Activated CD8-positive, alpha-beta memory T cell treated with anti-CD3 and anti-CD28 coated beads for 4 hours (primary cell): Measurements from ENCODE around the gene MTG1.

Experiments
- DNase-seq, 2 donors: peaks; one replicate each; pipeline ENCODE4 v3.0.0-alpha.2; 2020; ENCODE audit warnings: low read depth in 2 of 2

Gene MTG1

GRCh38 chr10:133451346-133451745 lies 57.4 kb downstream of the MTG1 start:
- no peak for DNase-seq

DNA sequence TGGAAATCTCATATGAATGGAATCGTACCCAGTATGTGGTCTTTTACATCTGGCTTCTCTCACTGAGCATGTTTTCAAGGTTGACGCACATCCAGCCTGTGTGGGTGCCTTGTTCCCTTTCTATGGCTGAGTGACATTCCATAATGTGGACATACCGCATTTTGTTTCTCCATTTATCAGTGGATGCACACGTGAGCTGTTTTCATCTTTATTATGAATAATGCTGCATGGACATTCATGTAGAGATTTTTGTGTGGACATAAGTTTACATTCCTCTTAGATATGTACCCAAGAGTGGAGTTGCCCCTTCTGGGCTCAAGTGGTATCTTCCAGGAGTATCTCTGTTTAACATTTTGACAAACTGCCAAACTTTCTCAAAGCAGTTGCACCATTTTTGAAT lies 58.5 kb downstream of the MTG1 start:
- no peak for DNase-seq

DNA sequence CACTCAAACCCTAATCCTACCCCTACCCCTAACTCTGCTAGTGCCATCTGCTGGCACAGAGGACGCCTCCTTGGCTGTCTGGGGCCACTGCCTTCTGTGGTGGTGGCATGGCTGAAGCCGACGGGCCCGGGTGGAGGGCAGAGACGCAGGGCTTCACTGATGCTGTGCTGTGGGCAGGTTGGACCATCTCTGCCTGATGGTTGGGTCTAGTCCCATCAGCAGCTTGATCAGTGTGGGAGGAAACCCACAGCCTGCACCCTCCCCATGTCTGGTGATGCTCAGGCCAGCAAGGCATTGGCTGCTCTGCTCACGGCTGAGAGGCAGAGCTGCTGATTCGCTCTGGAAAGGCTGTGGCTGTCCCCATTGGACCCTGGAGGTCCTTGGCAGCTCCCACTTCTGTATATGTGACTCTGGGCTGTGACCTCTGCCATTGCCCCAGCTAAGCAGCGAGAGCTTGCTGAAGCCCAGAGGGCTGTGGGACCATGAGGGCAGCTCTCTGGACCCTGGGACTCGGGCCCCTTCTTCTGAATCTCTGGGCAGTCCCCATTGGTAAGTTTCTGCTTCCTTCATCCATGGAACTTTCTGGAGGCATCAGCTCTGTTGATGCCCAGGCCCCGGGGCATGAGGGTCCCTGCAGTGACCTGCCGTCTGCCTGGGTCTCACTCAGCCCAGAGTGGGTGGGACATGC lies 59.7 kb downstream of the MTG1 start, which contains the start of gene SCART1:
TSS of gene SCART1 (plus strand) at position 430 of the 688 bp plus-strand sequence. CDS start at position 483, 53 bp downstream.
- no peak for DNase-seq

GRCh38 chr10:133454204-133454893 lies 60.4 kb downstream of the MTG1 start:
- no peak for DNase-seq

GRCh38 chr10:133455196-133455595 lies 61.2 kb downstream of the MTG1 start:
- DNase-seq: no peak

GRCh38 chr10:133455611-133456031 lies 61.7 kb downstream of the MTG1 start:
- DNase-seq: no peak

GRCh38 chr10:133456041-133456951 lies 62.3 kb downstream of the MTG1 start:
- DNase-seq: no peak

DNA sequence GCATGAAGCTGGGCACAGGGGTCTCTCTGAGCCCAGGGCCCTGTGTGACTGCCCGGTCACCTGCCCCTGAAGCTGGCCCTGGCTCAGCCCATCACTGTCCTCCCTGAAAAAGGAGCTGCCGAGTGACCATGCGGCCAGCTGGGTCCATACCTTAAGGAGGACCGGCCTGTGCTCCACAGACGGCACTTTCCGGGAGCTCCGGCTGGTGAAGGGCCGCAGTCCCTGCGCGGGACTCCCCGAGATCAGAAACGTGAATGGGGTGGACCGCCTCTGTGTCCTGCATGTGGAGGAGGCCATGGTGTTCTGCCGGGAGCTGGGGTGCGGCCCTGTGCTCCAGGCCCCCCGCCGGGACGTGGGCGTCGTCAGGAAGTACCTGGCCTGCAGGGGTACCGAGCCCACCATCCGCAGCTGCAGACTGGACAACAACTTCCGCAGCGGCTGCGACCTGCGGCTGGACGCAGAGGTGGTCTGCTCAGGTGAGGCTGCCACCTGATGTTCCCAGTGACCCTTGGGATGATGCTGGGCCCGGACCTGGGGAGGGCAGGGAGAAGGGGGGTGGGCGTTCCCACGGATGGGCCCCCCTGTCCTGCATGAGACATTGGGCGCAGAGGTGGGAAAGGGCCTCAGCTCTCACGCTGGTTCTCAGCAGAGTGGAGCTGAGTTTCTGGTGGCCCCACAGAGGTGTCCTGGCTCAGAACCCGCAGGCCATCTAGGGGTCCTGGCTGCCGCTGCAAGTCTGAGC lies 63.3 kb downstream of the MTG1 start:
- DNase-seq: no peak

DNA sequence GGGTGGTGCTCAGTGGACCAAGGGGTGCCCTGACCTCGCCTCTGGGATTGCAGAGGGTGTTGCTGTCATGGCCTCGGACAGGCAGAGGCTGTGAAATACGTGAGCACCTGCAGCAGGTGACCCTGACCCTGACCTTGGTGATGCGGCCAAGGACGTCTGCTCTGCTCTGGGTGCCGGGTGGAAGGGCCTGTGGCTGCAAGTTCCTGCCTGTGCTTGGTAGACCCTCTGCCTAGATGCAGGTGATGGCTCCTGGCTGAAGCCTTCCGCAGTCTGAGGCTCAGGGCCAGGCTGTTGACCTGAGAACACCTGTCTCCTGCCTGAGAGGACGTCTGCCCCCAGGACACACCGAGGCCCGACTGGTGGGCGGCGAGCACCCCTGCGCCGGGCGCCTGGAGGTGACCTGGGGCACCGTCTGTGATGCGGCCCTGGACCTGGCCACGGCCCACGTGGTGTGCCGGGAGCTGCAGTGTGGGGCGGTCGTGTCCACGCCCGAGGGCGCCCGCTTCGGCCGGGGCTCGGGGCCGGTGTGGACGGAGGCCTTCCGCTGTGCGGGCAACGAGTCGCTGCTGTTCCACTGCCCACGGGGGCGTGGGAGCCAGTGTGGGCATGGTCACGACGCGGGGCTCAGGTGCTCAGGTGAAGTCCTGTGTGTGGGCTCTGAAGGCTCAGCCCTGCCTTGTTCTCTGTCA lies 64.2 kb downstream of the MTG1 start:
- no peak for DNase-seq

DNA sequence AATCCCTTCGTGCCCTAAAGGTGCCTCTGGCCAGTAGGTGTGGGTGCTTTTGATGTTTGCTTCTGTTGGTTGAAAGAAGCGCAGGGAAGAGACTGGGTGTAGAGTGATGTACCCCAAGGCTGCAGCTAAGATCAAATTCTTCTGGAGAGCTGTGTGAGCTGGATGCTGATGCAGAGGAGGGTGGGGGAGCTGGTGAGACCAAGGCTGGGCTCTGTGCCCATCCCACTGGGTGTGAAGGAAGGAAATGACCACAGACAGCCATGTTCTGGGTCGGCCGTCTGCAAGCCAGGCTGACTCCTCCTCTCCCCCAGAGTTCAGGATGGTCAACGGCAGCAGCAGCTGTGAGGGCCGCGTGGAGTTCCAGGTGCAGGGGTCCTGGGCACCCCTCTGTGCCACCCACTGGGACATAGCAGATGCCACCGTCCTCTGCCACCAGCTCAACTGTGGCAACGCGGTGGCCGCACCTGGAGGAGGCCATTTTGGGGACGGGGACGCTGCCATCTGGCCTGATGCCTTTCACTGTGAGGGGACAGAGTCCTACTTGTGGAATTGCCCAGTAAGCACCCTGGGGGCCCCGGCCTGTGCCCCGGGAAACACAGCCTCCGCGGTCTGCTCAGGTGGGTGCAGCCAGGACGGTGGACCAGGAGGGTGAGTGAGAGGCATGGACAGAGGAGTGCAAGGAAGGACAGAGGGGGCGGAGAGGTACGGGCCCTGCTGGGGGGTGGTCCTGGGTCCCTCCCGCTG lies 64.9 kb downstream of the MTG1 start:
- DNase-seq: no peak

DNA sequence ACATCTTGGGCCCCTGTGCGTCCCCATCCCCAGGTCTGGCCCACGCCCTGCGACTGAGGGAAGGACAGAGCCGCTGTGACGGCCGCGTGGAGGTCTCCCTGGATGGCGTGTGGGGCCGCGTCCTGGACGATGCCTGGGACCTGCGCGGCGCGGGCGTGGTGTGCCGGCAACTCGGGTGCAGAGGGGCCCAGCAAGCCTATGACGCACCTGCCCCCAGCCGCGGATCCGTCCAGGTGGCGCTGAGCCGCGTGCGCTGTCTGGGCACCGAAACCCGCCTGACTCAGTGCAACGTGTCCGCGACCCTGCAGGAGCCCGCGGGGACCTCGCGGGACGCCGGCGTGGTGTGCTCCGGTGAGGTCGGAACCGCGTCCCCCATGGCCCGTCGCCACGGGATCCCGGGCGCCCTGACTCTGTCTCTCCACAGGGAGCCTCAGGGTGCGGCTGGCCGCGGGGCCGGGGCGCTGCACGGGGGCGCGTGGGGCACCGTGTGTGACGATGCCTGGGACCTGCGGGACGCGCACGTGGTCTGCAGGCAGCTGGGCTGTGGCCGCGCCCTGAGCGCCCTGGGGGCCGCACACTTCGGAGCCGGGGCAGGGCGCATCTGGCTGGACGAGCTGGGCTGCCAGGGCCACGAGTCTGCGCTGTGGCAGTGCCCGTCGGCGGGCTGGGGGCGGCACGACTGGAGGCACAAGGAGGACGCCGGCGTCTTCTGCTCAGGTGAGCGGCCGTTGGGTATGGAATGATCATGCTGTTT lies 65.7 kb downstream of the MTG1 start:
- no peak for DNase-seq

DNA sequence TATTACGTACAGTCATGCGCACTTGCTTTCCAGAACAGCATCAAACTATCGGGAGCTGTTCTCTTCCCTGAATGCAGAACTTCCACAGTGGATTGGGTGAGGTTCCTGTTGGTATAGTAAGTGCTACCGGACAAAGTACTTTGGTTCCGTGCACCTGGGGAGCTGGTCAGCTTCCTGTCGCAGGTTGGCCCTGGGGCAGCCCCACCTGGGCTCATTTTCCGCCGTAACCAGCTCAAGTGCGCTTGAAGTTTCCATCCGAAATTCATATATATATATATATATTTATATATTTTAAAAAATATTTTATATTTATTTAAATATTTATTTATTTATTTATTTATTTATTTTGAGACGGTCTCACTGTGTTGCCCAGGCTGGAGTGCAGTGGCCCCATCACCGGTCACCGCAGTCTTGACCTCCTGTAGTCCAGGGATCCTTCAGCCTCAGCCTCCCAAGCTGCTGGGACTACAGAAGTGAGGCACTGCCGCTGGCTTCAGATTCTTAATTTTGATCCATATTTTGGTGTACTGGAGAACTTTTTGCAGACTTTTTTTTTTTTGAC lies 66.3 kb downstream of the MTG1 start:
- DNase-seq: no peak

- no peak for DNase-seq
Measured at GRCh38 chr10:133461027-133461426, 67.1 kb downstream of the MTG1 start.

GRCh38 chr10:133461841-133462240 lies 67.9 kb downstream of the MTG1 start:
- DNase-seq: no peak

DNA sequence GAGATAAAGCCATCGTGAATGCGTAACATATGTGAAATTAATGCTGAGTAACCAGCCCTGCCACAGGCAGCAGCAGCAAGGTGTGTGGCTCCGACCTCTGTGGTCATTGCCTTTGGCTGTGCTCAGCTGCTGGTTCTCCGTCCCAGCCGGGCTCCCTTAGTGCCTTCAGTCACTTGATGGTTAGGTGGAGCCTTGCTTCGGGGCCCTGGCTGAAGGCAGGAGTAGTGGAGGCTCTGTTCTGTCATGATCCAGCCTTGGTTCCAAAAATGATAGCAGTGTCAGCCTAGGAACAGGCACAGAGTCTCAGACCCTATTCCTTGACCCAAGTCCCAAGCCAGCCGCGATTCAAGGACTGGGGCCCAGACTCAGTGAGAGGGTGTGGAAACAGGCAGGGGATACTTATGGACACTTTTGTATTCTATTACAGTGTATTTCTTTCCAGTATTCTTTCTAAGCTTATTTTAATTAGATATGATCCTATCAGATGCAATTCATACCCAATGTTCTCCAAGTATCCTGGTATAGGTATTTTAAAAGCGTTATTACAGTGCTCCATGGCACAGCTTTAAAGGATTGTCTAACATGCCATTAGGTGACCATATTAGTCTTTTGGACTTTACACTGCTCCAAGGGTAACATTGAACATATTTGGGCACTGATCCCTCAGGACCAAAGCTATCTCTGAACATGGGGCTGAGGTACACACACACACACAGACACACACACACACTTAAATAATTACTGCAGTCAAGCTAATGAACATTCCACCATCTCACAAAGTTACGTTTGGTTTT lies 68.8 kb downstream of the MTG1 start:
- no peak for DNase-seq

DNA sequence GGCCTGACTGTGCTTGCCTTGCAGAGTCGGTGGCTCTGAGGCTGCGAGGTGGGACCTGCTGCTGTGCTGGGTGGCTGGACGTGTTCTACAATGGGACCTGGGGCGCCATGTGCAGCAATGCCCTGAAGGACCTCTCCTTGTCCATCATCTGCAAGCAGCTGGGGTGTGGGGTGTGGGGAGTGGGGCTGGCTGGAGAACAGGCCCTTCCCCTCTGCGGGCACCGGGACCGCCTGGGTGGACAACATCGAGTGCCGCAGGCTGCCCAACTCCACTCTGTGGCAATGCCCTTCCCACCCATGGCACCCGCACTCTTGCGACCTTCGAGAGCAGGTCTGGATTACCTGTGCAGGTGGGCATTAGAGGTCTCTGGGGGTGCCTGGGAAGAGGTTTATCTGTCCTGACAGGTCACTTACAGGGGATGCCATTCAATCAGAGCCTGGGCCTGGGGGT lies 70.7 kb downstream of the MTG1 start:
- no peak for DNase-seq

DNA sequence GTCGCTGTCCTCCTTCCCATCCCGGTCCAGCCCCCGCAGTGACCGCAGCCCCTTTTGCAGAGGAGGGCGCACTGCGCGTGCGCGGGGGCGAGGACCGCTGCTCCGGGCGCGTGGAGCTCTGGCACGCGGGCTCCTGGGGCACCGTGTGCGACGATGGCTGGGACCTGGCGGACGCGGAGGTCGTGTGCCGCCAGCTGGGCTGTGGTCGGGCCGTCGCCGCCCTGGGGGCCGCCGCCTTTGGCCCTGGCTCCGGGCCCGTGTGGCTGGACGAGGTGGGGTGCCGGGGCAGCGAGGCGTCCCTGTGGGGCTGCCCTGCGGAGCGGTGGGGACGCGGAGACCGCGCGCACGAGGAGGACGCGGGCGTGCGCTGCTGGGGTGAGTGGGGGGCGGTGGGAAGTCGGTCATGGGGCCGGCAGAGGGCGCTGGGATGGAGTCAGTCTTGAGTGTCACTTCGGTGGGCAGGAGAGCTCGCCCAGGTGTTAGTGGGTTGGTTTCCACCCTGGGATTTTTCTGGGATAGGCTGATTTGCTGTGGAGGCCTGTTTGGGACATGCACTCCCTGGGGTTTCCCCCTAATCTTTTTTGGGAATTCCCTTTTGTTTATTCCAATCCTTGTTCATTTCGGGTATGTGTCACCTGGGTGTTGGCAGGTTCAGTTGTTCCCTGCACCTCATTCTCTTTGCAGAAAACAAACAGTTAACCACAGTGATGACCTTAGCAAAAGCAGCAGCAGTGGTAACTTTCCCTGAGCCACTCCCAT lies 71.4 kb downstream of the MTG1 start:
- DNase-seq: no peak
